ENCODE results near the gene NDUFV1. TPM values are rescaled to one million over a fixed set of nuclear protein-coding genes. Genes with fewer than 3 reads are reported as not detected.

NDUFV1 gene
- total RNA-seq, 1 donor, result 158 TPM

DNA sequence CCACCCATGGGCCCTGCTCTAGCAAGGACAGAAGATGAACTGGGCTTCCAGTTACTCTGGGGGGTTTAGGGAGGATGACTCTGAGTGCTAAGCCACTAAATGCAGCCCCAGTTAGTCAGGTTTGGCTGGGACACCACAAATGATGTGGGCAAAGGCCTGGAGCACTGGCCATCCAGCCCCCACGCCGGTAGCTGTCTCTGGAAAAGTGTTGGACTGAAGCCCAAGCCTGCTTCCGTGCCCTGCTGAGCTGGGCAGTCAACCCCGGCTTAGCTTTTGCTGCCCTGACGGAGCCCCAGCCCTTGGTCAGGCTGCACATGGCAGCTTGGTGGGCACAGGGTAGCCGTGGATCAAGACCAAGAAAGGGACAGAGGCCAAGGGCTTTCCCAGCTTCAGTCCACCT, 28.8 kb upstream of the NDUFV1 start:
- TF ChIP-seq, protein P1, sequence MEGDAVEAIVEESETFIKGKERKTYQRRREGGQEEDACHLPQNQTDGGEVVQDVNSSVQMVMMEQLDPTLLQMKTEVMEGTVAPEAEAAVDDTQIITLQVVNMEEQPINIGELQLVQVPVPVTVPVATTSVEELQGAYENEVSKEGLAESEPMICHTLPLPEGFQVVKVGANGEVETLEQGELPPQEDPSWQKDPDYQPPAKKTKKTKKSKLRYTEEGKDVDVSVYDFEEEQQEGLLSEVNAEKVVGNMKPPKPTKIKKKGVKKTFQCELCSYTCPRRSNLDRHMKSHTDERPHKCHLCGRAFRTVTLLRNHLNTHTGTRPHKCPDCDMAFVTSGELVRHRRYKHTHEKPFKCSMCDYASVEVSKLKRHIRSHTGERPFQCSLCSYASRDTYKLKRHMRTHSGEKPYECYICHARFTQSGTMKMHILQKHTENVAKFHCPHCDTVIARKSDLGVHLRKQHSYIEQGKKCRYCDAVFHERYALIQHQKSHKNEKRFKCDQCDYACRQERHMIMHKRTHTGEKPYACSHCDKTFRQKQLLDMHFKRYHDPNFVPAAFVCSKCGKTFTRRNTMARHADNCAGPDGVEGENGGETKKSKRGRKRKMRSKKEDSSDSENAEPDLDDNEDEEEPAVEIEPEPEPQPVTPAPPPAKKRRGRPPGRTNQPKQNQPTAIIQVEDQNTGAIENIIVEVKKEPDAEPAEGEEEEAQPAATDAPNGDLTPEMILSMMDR (IDR thresholded peaks at IDR 0.05; ENCODE audit: extremely low read depth, low read depth, low read length), result no peak
- no peak overlapping the region for H3K4me3 ChIP-seq (ENCODE audit: insufficient read depth, low read length)
- H3K4me2 ChIP-seq (ENCODE audit: insufficient read depth, low read length), result no peak overlapping the region
- peaks cover 4% of the 10 kb centered on the region for H3K79me2 ChIP-seq (ENCODE audit: insufficient read depth, low read length)
- no peak overlapping the region for H2AFZ ChIP-seq (ENCODE audit: low read length)
- no peaks in the 10 kb centered on the region for H3K4me1 ChIP-seq (ENCODE audit: insufficient read depth, low read length)
- no peaks in the 10 kb centered on the region for H3K36me3 ChIP-seq (ENCODE audit: insufficient read depth, low read length)
- no peak for DNase-seq (ENCODE audit: insufficient read length, low spot score, missing footprints)
- H4K20me1 ChIP-seq (ENCODE audit: insufficient read depth, low read length), result no peaks in the 10 kb centered on the region
- no peaks in the 10 kb centered on the region for H3K9me3 ChIP-seq (ENCODE audit: low read depth, low read length)
- peaks cover 31% of the 10 kb centered on the region for H3K27me3 ChIP-seq (ENCODE audit: insufficient read depth, low read length)
- no peak overlapping the region for H3K27ac ChIP-seq (ENCODE audit: low read depth, low read length)

DNA sequence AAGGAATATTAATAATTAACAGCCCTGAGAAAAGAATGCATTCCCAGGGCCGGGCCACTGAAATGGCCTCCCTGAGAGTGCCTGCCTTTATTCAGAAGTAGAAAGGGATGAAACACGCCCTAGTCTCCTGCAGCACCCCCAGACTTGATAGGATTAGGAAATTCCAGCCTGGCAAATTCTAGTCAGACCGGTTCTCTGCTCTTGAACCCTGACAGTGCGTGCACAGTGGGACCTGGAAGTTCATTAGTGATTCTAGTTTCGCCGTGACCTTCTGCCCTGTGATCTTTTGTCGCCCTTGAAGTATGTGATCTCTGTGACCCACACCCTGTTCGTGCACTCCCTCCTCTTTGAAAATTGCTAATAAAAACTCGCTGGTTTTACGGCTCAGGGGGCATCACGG, 25.3 kb upstream of the NDUFV1 start:
- Histone ChIP-seq H3K9me3 (ENCODE audit: low read depth, low read length) (no peaks in the 10 kb centered on the region), H3K4me1 (ENCODE audit: insufficient read depth, low read length) (peaks cover 8% of the 10 kb centered on the region), H3K4me3 (ENCODE audit: insufficient read depth, low read length) (no peak overlapping the region), H3K4me2 (ENCODE audit: insufficient read depth, low read length) (no peak overlapping the region), H3K79me2 (ENCODE audit: insufficient read depth, low read length) (peaks cover 22% of the 10 kb centered on the region), H3K27ac (ENCODE audit: low read depth, low read length) (no peak overlapping the region), H4K20me1 (ENCODE audit: insufficient read depth, low read length) (peaks cover 13% of the 10 kb centered on the region), H3K36me3 (ENCODE audit: insufficient read depth, low read length) (peaks cover 12% of the 10 kb centered on the region), H2AFZ (ENCODE audit: low read length) (no peak overlapping the region), H3K27me3 (ENCODE audit: insufficient read depth, low read length) (peaks cover 31% of the 10 kb centered on the region)
- TF ChIP-seq, protein P1 (IDR thresholded peaks at IDR 0.05; ENCODE audit: extremely low read depth, low read depth, low read length), result no peak
- DNase-seq (ENCODE audit: insufficient read length, low spot score, missing footprints), result no peak

DNA sequence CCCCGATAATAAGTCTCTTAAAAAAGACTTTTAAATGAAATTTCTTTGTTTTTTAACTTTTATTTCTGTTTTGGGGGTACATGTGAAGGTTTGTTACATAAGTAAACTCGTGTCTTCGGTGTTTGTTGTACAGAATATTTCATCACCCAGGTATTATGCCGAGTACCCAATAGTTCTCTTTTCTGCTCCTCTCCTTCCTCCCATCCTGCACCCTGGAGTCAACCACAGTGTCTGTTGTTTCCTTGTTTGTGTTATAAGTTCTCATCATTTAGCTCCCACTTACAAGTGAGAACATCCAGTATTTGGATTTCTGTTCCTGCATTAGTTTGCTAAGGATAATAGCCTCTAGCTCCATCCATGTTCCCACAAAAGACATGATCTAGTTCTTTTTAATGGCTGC, 24.7 kb upstream of the NDUFV1 start:
- no peak for DNase-seq (ENCODE audit: insufficient read length, low spot score, missing footprints)
- Histone ChIP-seq H3K9me3 (ENCODE audit: low read depth, low read length) (no peaks in the 10 kb centered on the region), H3K4me3 (ENCODE audit: insufficient read depth, low read length) (no peak overlapping the region), H4K20me1 (ENCODE audit: insufficient read depth, low read length) (peaks cover 13% of the 10 kb centered on the region), H3K79me2 (ENCODE audit: insufficient read depth, low read length) (peaks cover 22% of the 10 kb centered on the region), H3K4me2 (ENCODE audit: insufficient read depth, low read length) (no peak overlapping the region), H3K4me1 (ENCODE audit: insufficient read depth, low read length) (peaks cover 8% of the 10 kb centered on the region), H3K27ac (ENCODE audit: low read depth, low read length) (no peak overlapping the region), H3K27me3 (ENCODE audit: insufficient read depth, low read length) (peaks cover 31% of the 10 kb centered on the region), H3K36me3 (ENCODE audit: insufficient read depth, low read length) (peaks cover 17% of the 10 kb centered on the region), H2AFZ (ENCODE audit: low read length) (no peak overlapping the region)
- TF ChIP-seq, protein P1 (IDR thresholded peaks at IDR 0.05; ENCODE audit: extremely low read depth, low read depth, low read length), result no peak

DNA sequence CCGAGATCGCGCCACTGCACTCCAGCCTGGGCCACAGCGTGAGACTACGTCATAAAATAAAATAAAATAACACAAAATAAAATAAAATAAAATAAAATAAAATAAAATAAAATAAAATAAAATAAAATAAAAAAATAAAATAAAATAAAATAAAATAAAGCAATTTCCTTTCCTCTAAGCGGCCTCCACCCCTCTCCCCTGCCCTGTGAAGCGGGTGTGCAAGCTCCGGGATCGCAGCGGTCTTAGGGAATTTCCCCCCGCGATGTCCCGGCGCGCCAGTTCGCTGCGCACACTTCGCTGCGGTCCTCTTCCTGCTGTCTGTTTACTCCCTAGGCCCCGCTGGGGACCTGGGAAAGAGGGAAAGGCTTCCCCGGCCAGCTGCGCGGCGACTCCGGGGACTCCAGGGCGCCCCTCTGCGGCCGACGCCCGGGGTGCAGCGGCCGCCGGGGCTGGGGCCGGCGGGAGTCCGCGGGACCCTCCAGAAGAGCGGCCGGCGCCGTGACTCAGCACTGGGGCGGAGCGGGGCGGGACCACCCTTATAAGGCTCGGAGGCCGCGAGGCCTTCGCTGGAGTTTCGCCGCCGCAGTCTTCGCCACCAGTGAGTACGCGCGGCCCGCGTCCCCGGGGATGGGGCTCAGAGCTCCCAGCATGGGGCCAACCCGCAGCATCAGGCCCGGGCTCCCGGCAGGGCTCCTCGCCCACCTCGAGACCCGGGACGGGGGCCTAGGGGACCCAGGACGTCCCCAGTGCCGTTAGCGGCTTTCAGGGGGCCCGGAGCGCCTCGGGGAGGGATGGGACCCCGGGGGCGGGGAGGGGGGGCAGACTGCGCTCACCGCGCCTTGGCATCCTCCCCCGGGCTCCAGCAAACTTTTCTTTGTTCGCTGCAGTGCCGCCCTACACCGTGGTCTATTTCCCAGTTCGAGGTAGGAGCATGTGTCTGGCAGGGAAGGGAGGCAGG, 23.2 kb upstream of the NDUFV1 start, which contains the start of gene GSTP1:
Gene GSTP1 (plus strand): TSS at position 566 of the 958 bp plus-strand sequence. CDS start 32 bp downstream, at position 598.
- peak within 1 kb of the TSS; percentile 88 for H3K4me3 ChIP-seq (ENCODE audit: insufficient read depth, low read length)
- H4K20me1 ChIP-seq (ENCODE audit: insufficient read depth, low read length), result peaks cover 13% of the 10 kb centered on the region
- no peaks in the 10 kb centered on the region for H3K9me3 ChIP-seq (ENCODE audit: low read depth, low read length)
- peaks cover 22% of the 10 kb centered on the region for H3K79me2 ChIP-seq (ENCODE audit: insufficient read depth, low read length)
- peak within 1 kb of the TSS; percentile 89 for H3K4me2 ChIP-seq (ENCODE audit: insufficient read depth, low read length)
- peak within 1 kb of the TSS; percentile 72 for H3K27ac ChIP-seq (ENCODE audit: low read depth, low read length)
- DNase-seq (ENCODE audit: insufficient read length, low spot score, missing footprints), result peak; percentile 98
- peaks cover 22% of the 10 kb centered on the region for H3K36me3 ChIP-seq (ENCODE audit: insufficient read depth, low read length)
- H2AFZ ChIP-seq (ENCODE audit: low read length), result peak within 1 kb of the TSS; percentile 85
- TF ChIP-seq, protein P1 (IDR thresholded peaks at IDR 0.05; ENCODE audit: extremely low read depth, low read depth, low read length), result peak; percentile 50
- H3K4me1 ChIP-seq (ENCODE audit: insufficient read depth, low read length), result peaks cover 8% of the 10 kb centered on the region
- peaks cover 28% of the 10 kb centered on the region for H3K27me3 ChIP-seq (ENCODE audit: insufficient read depth, low read length)
